Measurements from ENCODE around the gene DACT1.
"Not testable (repeated sequence)": the region's sequence is repeated elsewhere in the genome, so short reads cannot be mapped to it uniquely, and the experiment has no call there.

Gene DACT1, protein sequence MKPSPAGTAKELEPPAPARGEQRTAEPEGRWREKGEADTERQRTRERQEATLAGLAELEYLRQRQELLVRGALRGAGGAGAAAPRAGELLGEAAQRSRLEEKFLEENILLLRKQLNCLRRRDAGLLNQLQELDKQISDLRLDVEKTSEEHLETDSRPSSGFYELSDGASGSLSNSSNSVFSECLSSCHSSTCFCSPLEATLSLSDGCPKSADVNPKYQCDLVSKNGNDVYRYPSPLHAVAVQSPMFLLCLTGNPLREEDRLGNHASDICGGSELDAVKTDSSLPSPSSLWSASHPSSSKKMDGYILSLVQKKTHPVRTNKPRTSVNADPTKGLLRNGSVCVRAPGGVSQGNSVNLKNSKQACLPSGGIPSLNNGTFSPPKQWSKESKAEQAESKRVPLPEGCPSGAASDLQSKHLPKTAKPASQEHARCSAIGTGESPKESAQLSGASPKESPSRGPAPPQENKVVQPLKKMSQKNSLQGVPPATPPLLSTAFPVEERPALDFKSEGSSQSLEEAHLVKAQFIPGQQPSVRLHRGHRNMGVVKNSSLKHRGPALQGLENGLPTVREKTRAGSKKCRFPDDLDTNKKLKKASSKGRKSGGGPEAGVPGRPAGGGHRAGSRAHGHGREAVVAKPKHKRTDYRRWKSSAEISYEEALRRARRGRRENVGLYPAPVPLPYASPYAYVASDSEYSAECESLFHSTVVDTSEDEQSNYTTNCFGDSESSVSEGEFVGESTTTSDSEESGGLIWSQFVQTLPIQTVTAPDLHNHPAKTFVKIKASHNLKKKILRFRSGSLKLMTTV

DNA sequence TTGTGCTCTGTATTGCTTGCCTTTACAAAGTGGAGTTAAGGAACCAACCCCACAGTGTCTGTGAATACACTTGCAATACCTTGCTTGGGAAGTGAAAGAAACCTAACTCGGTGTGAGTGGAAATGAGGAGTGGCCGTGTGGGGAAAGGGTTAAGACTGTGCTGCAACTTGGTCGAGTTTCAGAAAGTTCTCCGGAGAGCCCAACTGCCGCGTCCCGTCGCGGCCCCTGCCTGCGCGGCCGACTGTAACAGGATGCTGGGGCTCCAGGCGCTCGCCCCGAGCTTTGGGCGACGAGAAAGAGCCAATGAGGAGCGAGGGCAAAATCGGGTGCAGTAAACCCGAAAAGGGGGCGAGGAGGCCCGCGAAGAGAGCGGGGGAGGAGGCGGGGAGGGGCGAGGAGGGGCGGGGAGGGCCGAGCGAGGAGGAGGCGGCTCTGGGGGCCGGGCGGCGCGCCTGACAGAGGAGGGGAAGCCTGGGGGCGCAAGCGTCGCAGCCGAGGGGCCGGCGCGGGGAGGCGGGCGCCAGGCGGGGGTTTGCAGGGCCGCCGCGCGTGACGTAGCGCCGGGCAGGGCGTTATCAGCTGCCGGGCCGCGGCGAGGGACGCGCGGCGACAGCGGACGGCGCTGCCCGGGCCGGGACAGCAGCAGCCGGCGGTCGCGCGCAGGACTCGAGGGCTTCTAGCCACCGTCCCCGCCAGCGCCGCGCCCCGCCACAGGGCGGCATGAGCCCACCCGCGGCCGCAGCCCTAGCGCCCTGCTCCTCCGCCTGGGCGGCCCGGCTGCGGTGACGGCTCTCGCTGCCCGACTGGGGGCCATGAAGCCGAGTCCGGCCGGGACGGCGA is at the start of gene DACT1:
TSS of gene DACT1 (plus strand) at position 572 of the 840 bp plus-strand sequence. CDS start at position 813, 241 bp downstream.
- DNase-seq = no peak

DNA sequence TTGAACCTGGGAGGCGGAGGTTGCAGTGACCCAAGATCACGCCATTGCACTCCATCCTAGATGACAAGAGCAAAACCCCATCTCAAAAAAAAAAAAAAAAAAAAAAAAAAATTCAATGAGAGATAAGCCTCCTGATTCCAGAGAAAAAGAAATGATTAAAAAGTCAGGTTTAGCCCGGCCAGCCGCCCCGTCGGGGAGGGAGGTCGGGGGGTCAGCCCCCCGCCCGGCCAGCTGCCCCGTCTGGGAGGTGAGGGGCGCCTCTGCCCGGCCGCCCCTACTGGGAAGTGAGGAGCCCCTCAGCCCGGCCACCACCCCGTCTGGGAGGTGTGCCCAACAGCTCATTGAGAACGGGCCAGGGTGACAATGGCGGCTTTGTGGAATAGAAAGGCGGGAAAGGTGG is 49.4 kb upstream of the DACT1 start:
- not testable (repeated sequence) for DNase-seq

DNA sequence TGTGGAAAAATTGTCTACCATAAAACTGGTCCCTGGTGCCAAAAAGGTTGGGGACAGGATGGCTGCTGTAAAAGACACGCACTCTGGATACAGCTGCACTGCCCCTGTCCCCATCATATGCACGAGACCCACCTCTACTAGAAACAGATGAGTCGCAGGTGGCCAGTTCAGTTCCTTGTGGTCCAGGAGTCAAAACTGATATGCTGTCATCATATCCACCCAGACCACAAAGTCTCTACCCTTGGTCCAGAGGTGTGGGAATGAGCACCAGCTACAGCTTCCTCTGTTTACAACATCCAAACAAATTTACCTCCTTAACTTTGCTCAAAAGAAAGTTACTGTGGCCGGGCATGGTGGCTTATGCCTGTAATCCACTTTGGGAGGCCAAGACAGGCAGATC is 43.8 kb upstream of the DACT1 start:
- DNase-seq = no peak

DNA sequence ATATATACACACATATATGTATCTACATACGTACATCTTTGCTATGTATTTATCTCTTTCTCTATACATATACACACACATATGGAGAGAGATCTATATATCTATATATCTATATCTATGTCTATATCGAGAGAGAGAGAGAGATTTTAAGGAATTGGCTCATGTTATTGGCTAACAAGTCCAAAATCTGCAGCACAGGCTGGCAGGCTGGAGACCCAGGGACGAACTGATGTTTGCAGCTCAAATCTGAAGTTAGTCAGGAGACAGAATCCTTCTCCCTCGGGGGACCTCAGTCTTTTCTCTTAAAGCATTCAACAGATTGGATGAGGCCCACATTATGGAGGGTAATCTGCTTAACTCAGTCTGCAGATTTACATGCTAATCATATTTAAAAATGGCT is 40.7 kb upstream of the DACT1 start:
- DNase-seq = no peak

DNA sequence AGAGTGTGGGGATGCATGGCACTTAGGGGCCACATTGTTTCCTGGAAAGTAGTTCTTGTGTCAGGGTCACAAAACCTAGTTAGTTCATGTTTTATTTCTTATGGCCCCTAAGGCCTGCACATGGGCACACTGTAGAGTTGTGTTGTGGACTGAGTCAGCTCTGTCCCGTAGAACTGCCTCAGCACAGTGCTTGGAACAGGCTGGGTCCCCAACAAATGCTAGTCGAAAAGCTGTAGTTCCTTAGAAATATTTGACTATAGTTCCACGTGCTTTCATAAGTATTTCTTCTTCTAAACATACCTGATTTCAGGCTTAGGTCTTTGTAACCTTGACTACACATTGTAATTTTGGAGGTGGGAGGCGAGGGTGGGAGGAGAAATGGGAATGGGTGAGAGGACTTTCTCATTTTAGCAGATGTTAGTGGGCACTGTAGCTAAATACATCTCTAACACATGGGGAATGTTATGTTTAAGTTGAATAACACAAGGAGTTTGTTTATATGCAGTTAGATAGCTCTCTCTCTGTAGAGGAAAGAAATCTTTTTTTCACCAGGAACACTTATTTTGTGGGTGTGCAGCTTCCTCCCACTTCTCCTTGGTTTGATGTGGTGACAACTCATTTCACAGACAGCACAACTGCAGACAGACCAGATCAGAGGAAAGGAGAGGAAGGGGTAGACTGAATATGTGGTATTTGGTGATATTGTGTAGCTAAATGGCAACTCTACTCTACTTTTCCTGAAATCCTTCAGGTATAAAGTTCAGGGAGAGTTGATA is 39.5 kb upstream of the DACT1 start:
- no peak for DNase-seq

DNA sequence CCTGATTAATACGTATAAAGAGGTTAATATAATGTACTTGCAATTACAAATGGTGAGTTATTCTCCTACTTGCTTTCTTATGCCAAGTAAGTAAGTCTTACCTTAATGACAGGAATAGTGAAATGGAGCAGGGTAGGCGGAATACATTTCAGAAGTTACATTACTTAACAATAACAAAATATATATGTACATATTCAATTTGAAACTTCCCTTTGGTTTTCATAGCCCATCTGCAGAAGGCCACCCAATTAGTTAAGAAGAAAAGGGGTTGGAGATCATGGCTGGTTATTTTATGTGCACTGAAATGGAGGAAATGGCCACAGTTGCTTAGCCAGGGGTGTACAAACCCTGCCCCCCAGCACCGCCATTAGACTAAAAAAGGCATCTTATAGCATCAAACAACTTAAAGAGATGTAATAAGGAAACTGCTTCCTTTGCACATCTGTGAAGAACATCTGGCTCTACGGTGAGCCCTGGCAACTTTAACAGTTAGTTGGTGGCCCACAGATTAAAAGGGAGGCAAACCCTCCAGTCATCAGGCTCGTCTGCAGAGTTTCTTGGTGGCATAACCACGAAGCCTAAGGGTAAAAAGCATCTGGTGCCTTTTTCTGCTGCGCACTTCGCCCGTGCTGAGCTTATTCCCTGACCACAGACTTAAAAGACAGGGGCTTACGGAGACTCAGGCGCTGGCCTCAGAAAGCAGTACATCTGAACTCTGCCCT is 38.8 kb upstream of the DACT1 start:
- no peak for DNase-seq

DNA sequence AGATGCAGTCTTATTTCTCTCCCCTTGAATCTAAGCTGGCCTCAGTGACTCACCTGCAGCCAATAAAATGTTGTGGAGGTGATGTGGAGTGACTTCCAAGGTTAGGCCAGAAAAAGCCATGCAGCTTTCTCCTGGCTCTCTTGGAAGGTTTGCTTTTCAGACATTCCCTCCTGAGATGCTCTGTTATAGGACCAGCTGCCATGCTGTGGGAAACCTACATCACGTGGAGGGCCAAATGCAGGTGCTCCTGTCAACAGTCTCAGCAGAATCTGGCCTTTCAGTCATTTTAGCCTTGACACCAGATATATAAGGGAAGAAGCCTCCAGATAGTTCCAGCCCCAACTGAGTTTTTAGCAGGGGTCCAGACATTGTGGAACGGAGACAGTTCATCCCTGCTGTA is 38.1 kb upstream of the DACT1 start:
- DNase-seq = no peak

DNA sequence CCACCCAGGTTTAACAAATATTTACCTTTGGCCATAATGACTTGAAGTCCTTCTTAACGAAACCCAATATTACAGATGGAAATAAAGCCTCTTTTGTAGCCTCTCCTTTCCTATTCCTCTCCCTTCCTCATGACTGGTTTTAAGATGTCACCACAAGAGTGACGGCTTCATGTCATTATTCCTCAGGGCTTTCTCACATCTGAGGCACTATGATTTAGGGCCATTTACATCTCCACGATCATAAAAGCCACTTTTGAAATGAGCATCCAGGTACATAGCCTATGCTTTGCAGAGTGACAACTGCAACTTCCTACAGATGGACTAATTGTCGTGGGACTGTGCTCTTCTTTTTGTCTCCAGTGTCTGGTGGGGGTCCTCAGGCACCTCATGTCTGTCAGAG is 32.3 kb upstream of the DACT1 start:
- no peak for DNase-seq

DNA sequence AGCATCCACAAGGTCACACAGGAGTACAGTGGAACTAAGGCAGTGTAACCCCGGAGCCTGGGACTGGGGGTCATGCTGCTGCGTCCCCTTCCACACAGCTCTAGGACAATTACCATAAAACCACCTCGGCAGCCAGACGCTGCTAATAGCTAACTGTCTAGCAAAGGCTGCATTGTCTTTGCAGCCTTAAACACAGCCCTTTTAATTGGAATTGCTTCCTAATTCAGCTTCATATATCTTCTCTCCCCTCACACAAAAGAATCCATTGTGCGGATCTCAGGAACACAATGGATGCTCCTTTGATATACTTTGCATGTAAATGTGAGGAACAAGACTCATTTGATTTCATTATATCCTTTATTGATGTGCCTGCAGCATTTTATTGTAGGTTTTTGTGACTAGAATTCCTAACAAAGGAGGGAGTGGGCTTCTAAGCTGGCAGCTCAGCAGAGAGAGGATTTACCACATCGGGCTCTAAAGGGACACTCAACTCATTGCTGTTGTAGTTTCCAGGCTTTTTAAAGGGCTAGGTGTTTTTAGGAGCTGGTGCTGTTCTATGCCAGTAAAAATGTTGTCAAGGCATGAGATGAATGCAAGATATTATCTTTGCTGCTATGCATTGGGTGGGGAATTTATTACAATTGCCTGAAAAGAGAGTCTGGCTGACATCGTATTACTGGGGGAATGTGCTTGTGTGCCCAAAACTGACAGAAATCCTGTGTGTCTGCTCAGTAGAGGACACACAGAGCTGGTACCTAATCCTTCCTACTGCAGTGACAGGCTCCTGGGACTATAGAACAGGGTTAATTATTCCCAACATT is 30.4 kb upstream of the DACT1 start:
- no peak for DNase-seq

DNA sequence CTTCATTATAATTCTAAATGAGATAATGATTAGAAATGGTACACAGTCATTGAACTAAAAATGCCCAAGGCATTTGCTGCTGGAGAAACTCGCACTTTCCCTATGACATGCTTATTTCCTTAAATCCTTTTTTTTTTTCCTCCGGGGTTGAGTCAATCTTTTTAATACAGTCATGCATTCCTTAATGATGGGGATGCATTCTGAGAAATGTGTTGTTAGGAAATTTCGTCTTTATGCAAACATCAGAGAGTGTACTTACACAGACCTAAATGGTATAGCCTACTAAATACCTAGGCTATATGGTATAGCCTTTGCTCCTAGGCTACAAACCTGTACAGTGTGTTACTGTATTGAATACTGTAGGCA is 29.8 kb upstream of the DACT1 start:
- DNase-seq = no peak

DNA sequence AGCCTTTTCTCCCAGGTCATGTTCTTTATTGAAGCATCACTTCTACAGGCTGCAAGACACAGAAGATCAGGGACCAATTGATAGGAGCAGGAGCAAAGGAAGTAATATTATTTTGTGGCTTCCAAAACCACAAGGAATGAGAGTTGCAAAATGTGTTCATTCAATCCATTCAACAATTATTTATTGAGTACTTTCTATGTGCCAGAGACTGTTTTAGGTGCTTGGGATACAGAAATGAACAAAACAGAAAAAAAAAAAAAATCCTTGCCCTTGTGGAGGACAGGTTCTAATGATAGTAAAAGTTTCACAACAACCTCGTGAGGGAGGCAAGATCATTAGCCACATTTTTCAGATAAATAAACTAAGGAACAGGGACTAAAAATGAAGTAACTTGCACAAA is 20.1 kb upstream of the DACT1 start:
- no peak for DNase-seq

DNA sequence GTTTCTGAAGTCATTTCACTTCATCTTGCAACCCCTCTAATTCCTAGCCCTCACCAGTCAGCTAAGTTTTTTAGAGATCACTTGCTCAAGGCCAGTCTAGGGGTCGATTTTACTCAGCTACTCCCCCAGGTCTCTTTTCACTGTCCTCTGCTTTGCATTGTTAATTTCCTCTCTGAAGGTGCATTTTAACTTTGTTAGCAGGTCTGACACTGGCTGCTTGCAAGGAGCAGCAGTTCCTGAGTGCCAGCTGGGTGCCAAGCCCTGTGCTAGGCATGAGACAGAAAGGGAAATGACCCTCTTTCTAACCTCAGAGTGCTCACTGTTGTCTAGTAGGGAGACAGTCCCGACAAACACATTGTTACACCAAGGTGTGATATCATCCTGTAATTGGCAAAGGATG is 17.8 kb upstream of the DACT1 start:
- no peak for DNase-seq

DNA sequence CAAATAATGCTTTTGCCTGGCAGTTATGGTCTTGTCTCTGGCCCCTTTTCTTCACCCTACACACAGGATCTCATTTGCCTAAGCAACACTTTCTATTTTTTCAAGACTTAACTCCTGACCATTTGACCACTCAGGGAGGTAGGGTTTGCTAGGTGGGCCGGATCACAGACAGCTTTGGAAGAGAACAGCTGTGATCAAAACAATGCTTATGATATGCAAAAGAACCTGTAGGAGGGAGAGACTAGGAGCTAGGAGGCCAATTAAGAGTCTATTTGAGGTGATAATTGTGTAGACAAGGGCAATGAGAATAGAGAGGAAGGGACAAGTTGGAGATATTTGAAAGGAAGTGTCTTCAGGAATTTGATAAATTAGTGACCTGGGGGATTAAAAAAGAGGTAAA is 12.3 kb upstream of the DACT1 start:
- no peak for DNase-seq

DNA sequence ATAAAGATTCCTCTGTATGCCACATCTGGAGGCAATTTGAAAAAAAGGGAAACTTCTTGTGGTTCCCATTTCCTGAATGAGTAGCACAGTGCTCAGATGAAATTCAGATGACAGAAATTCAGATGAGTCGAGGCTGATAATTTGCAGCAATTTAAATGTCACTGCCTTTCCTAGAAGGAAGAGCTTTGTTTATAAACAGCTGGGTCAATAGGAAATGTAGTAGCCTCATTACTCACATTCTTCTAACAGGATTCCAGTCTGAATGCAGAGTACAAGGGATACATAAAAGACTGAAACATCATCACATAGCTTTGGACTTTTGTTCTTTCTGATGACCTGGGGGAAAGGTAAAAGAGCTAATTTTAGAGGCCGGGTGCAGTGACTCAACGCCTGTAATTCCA is 11.3 kb upstream of the DACT1 start:
- no peak for DNase-seq

DNA sequence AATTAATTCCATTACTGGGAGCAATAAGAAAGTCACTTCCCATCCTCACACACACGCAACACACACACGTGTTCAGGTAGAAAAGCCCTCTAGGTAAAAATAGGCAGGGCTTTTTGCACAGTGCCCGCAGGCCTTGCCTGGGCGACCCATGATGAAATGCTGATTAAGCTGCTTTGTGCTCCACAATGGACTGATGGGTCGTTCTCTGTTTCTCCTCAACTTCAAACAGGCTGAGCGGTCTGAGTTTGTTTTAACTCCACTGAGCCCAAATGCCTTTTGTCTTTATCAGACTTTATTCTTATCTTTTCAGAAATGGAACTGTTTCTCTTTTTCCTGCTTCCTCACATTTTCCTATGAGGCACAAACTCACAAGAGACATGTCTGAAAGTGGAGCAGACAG is 9.4 kb upstream of the DACT1 start:
- DNase-seq = no peak

DNA sequence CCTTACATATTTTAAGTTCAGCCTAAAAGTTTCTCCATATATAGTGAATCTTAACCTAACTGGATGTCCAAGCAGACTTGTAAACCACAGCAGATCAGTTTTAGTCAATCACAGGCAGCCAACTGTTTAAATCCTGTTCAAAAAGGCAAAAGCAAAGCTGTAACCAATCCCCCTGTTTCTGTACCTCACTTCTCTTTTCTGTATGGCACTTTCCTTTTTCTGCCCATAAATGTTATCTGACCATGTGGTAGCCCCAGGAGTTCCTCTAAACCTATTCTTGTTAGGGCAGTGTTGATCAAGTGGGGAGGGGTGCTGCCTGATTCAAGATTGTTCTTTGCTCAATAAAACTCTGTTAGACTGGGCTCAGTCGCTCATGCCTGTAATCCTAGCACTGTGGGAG is 8.5 kb upstream of the DACT1 start:
- no peak for DNase-seq

DNA sequence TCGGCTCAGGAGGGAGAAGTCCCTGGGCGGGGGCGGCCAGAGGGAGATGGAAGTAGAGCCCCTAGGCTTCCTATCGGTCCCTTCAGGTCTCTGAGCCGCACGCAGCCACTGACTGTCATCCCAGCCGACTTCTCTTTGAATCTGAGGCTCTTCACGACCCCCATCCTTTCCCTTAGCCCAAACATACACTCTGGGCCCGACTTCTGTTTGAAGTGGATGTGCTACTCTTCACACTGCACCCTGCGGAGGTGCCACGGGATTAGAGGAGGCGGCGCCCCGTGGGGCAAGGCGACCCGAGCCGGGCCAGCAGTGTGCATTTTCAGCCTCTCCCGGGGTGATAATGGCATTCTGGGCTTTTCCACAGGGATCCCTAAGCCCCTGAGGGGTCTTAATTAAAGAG is 6.0 kb upstream of the DACT1 start:
- DNase-seq = no peak

DNA sequence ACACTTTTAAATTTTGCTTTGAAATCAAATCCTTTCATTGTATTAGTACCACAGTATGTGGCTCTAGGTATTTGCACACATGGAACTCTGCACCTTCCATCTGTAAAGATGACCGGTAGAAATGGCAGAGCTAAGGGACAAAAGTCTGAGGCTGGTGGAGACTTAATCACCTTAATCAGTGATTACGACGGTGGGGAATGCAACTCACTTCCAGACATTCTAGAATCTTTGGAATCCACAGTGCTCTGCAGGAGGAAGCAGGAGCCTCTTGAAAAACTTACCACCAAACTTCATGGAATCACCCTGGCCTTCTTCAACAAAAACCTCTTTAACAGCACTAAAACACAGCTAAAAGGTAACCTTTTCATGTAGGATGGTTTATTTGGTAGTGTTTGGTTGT is 3.9 kb upstream of the DACT1 start:
- no peak for DNase-seq

DNA sequence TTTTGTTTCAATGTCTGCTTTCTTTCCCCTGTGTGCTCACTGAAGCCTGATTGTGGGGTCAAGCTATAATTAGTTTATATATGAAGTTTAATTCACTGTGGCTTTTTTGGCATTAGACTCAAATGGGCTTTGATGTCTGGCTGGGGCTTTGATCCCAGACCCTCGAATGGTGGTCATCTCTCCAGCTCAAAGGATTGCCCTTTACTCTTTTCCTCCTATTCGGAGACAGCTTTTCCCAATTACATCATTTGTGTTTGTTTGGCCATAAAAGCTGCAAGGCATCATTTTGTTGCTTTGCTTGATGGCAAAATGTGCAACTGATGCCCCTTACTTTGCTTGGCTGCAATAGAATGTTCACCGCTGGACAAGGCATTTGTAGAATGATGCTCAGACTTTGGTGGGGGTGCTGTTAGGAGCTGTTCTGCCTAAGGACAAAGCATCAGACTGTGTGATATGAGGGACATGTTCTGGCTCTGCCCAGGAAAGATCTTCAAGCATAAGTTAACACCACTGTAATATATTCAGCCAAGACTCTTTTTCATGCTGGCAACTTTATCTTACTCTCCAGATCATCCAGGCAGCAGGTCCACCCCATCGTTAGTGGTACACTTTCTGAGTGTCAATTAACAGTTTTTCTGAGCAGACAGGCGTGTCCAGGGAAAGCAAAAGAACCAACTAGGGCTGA is 3.2 kb upstream of the DACT1 start:
- DNase-seq = no peak

DNA sequence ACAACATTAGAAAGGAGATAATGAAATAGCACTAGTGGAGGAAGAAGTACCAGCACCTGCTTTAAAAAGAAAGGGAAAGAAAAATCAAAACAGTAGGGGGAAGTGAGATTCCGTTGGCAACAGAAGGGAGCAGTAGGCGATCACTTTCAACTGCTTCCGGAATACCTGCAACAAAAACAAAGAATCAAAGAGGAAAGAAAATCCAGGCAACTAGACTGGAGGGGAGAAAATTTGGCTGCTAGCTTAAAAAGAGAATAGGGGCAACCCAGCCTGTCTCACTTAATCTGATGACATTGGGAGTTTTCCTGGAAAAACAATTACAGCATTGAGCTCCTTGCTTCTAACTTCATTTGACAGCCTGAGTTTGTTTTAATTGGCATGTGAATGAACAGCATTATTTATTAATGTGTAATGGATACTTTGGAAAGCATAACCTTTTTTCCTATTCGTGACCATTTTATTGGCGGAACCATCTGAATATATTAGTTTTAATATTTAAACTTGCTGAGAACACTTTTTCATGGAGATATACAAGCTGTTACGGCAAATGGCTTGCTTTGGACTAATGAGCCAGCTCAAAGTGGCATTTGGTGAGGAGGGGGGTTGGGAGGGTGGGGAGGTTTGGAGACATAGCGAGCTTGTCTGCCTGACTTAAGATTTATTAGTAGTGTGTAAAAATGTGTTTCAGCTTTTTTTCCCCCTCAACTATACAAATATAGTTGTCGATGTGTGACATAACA is 2.5 kb upstream of the DACT1 start:
- DNase-seq = no peak

All from NCI-H187 treated with DMSO at 0.1 percent for 48 hours (cell line).